ENCODE results near the gene ASF1A. TPM values are rescaled to one million over a fixed set of nuclear protein-coding genes. Genes with fewer than 3 reads are reported as not detected.

ASF1A gene
- polyA plus RNA-seq, 1 experiment, result 12.4 TPM

- Histone ChIP-seq H3K27me3 (ENCODE audit: control insufficient read depth, insufficient read depth, low read length) (no peaks in the 10 kb centered on the region), H3K36me3 (ENCODE audit: control insufficient read depth, insufficient read depth, low read length) (no peaks in the 10 kb centered on the region), H3K4me3 (ENCODE audit: low read depth, low read length) (no peak overlapping the region)
- ChIA-PET POLR2A (no interaction called here), CTCF (interaction anchor here (2.3 kb wide), 1 partner anchor 60 kb away, joined by 6 read pairs; no protein-coding TSS in a partner anchor)
- no peak for TF ChIP-seq CTCF (IDR thresholded peaks at IDR 0.05; ENCODE audit: insufficient read depth, low read depth, low read length)
- DNase-seq (ENCODE audit: low read depth), result no peak
These were observed 33.6 kb upstream of the ASF1A start for GRCh38 chr6:118860363-118860762.

- Histone ChIP-seq H3K36me3 (ENCODE audit: control insufficient read depth, insufficient read depth, low read length) (no peaks in the 10 kb centered on the region), H3K27me3 (ENCODE audit: control insufficient read depth, insufficient read depth, low read length) (no peaks in the 10 kb centered on the region), H3K4me3 (ENCODE audit: low read depth, low read length) (no peak overlapping the region)
- ChIA-PET POLR2A (no interaction called here), CTCF (interaction anchor here (0.6 to 2.3 kb wide), 2 partner anchors 11 to 60 kb away, joined by 3 to 6 read pairs; no protein-coding TSS in a partner anchor)
- no peak for DNase-seq (ENCODE audit: low read depth)
- no peak for TF ChIP-seq CTCF (IDR thresholded peaks at IDR 0.05; ENCODE audit: insufficient read depth, low read depth, low read length)
These were observed 33.1 kb upstream of the ASF1A start for GRCh38 chr6:118860880-118861279.

- no peak for TF ChIP-seq CTCF (IDR thresholded peaks at IDR 0.05; ENCODE audit: insufficient read depth, low read depth, low read length)
- Histone ChIP-seq H3K4me3 (ENCODE audit: low read depth, low read length) (no peak overlapping the region), H3K27me3 (ENCODE audit: control insufficient read depth, insufficient read depth, low read length) (no peaks in the 10 kb centered on the region), H3K36me3 (ENCODE audit: control insufficient read depth, insufficient read depth, low read length) (no peaks in the 10 kb centered on the region)
- ChIA-PET CTCF (interaction anchor here (2.3 kb wide), 1 partner anchor 62 kb away, joined by 6 read pairs; no protein-coding TSS in a partner anchor), POLR2A (no interaction called here)
- DNase-seq (ENCODE audit: low read depth), result no peak
These were observed 31.5 kb upstream of the ASF1A start for GRCh38 chr6:118862443-118862842.

GRCh38 chr6:118864341-118865099 lies 29.4 kb upstream of the ASF1A start:
- DNase-seq (ENCODE audit: low read depth), result no peak
- no peak for TF ChIP-seq CTCF (IDR thresholded peaks at IDR 0.05; ENCODE audit: insufficient read depth, low read depth, low read length)
- Histone ChIP-seq H3K36me3 (ENCODE audit: control insufficient read depth, insufficient read depth, low read length) (no peaks in the 10 kb centered on the region), H3K4me3 (ENCODE audit: low read depth, low read length) (no peak overlapping the region), H3K27me3 (ENCODE audit: control insufficient read depth, insufficient read depth, low read length) (no peaks in the 10 kb centered on the region)
- POLR2A ChIA-PET, result no interaction called here
- CTCF ChIA-PET, result interaction anchor here (0.6 to 0.7 kb wide), 2 partner anchors 11 to 54 kb away, joined by 3 to 4 read pairs; no protein-coding TSS in a partner anchor

- POLR2A ChIA-PET, result no interaction called here
- Histone ChIP-seq H3K4me3 (ENCODE audit: low read depth, low read length) (no peak overlapping the region), H3K27me3 (ENCODE audit: control insufficient read depth, insufficient read depth, low read length) (no peaks in the 10 kb centered on the region), H3K36me3 (ENCODE audit: control insufficient read depth, insufficient read depth, low read length) (no peaks in the 10 kb centered on the region)
- no peak for DNase-seq (ENCODE audit: low read depth)
- TF ChIP-seq CTCF (IDR thresholded peaks at IDR 0.05; ENCODE audit: insufficient read depth, low read depth, low read length), result no peak
- CTCF ChIA-PET, result interaction anchor here (0.5 to 0.7 kb wide), 2 partner anchors 13 to 54 kb away, joined by 3 read pairs; no protein-coding TSS in a partner anchor
These were observed 28.9 kb upstream of the ASF1A start for GRCh38 chr6:118865100-118865391.
